Measurements from ENCODE around the gene DUSP21.
"Not testable (repeated sequence)": the region's sequence is repeated elsewhere in the genome, so short reads cannot be mapped to it uniquely, and the experiment has no call there.

DUSP21 gene

GRCh38 chrX:44876767-44877166 lies 32.9 kb downstream of the DUSP21 start:
- TF ChIP-seq CTCF (IDR thresholded peaks at IDR 0.05; ENCODE audit: borderline replicate concordance, control extremely low read depth, extremely low read depth, insufficient read depth, missing control alignments), result no peak
- in situ Hi-C loops (cut with MboI; ENCODE audit: low sequenced_read_pairs, unreplicated experiment), result no loop called here
- DNase-seq (ENCODE audit: low spot score), result no peak

GRCh38 chrX:44878780-44879179 lies 35.0 kb downstream of the DUSP21 start:
- DNase-seq (ENCODE audit: low spot score), result no peak
- in situ Hi-C loops (cut with MboI; ENCODE audit: low sequenced_read_pairs, unreplicated experiment), result no loop called here
- TF ChIP-seq CTCF (IDR thresholded peaks at IDR 0.05; ENCODE audit: borderline replicate concordance, control extremely low read depth, extremely low read depth, insufficient read depth, missing control alignments), result no peak

- in situ Hi-C loops (cut with MboI; ENCODE audit: low sequenced_read_pairs, unreplicated experiment), result no loop called here
- TF ChIP-seq CTCF (IDR thresholded peaks at IDR 0.05; ENCODE audit: borderline replicate concordance, control extremely low read depth, extremely low read depth, insufficient read depth, missing control alignments), result no peak
- no peak for DNase-seq (ENCODE audit: low spot score)
These were observed 37.7 kb downstream of the DUSP21 start for GRCh38 chrX:44881549-44881948.

GRCh38 chrX:44882635-44883034 lies 38.8 kb downstream of the DUSP21 start:
- in situ Hi-C loops (cut with MboI; ENCODE audit: low sequenced_read_pairs, unreplicated experiment), result no loop called here
- DNase-seq (ENCODE audit: low spot score), result no peak
- no peak for TF ChIP-seq CTCF (IDR thresholded peaks at IDR 0.05; ENCODE audit: borderline replicate concordance, control extremely low read depth, extremely low read depth, insufficient read depth, missing control alignments)

GRCh38 chrX:44884944-44885343 lies 41.1 kb downstream of the DUSP21 start:
- TF ChIP-seq CTCF (IDR thresholded peaks at IDR 0.05; ENCODE audit: borderline replicate concordance, control extremely low read depth, extremely low read depth, insufficient read depth, missing control alignments), result no peak
- in situ Hi-C loops (cut with MboI; ENCODE audit: low sequenced_read_pairs, unreplicated experiment), result no loop called here
- DNase-seq (ENCODE audit: low spot score), result no peak

- no peak for TF ChIP-seq CTCF (IDR thresholded peaks at IDR 0.05; ENCODE audit: borderline replicate concordance, control extremely low read depth, extremely low read depth, insufficient read depth, missing control alignments)
- in situ Hi-C loops (cut with MboI; ENCODE audit: low sequenced_read_pairs, unreplicated experiment), result no loop called here
- no peak for DNase-seq (ENCODE audit: low spot score)
These were observed 46.0 kb downstream of the DUSP21 start for GRCh38 chrX:44889824-44890223.

- in situ Hi-C loops (cut with MboI; ENCODE audit: low sequenced_read_pairs, unreplicated experiment), result no loop called here
- no peak for TF ChIP-seq CTCF (IDR thresholded peaks at IDR 0.05; ENCODE audit: borderline replicate concordance, control extremely low read depth, extremely low read depth, insufficient read depth, missing control alignments)
These were observed 46.4 kb downstream of the DUSP21 start for GRCh38 chrX:44890247-44890646.

GRCh38 chrX:44890687-44891086 lies 46.9 kb downstream of the DUSP21 start:
- DNase-seq (ENCODE audit: low spot score); in situ Hi-C loops (cut with MboI; ENCODE audit: low sequenced_read_pairs, unreplicated experiment): not testable (repeated sequence)

More at GRCh38 chrX:44890247-44890646, 46.4 kb downstream of the DUSP21 start:
- DNase-seq (ENCODE audit: low spot score), result no peak
